Fibroblast of lung (primary cell): ENCODE results near the gene GJD3.

Source experiments
- CTCF ChIP-seq, 2 donors: IDR thresholded peaks in 1 of 2; conservative IDR thresholded peaks in 1 of 2; 1 replicate in 1 of 2; 2 replicates in 1 of 2; pipeline ENCODE4 v1.5.1; 2011 to 2012; ENCODE audit warnings: low read length in 2 of 2, control low read depth in 1 of 2, inconsistent platforms in 1 of 2, low read depth in 1 of 2, mild to moderate bottlenecking in 1 of 2
- EZH2 ChIP-seq: IDR thresholded peaks from 2 replicates; pipeline ENCODE4 v1.5.1; 2012; ENCODE audit warnings: low read length, control low read depth, mild to moderate bottlenecking; ENCODE audit errors: missing control alignments

- TF ChIP-seq CTCF (conservative IDR thresholded peaks at IDR 0.05 in 1 of 2, IDR thresholded peaks at IDR 0.05 in 1 of 2; ENCODE audit: low read depth in 1 of 2, low read length in 2 of 2) (no peak), EZH2 (no peak)
Measured at GRCh38 chr17:40348136-40348504, 16.4 kb downstream of the GJD3 start.
